Measurements from ENCODE around the gene UPF2. TPM values are rescaled to one million over a fixed set of nuclear protein-coding genes. Genes with fewer than 3 reads are reported as not detected.

UPF2 gene
- total and polyA plus RNA-seq, 10 of the 15 experiments (the other 5 are each of a cell fraction or from before 2014, with no cell fraction given) = 21.0 to 44.4 (median 25.9) TPM

GRCh38 chr10:11881030-11881476, 161.6 kb downstream of the UPF2 start (continued):
- no peak for TF ChIP-seq E2F8 (IDR thresholded peaks at IDR 0.05; ENCODE audit: low read depth, partially characterized antibody)

GRCh38 chr10:11880151-11881029, 162.2 kb downstream of the UPF2 start:
- FAIRE-seq (no peak), DNase-seq (ENCODE audit: low read depth, low spot score) (no peak), ATAC-seq (no peak)
- ChIA-PET SMC1A (ENCODE audit: uncharacterized antibody, unreplicated experiment) (interaction anchor here (0.6 kb wide), 1 partner anchor 748 kb away, joined by 3 read pairs; no protein-coding TSS in a partner anchor), RAD21 (ENCODE audit: unreplicated experiment) (no interaction called here), CTCF (interaction anchor here (0.7 kb wide), 1 partner anchor 722 kb away, joined by 3 read pairs; no protein-coding TSS in a partner anchor), POLR2A (interaction anchor here (0.6 kb wide), 1 partner anchor 849 kb away, joined by 10 read pairs; no protein-coding TSS in a partner anchor)
- intact Hi-C loops (cut with micrococcal nuclease; ENCODE audit: unreplicated experiment) (no loop called here), in situ Hi-C loops (cut with MboI) (no loop called here)
- Histone ChIP-seq H4K20me1 (ENCODE audit: control insufficient read depth, insufficient read depth) (no peaks in the 10 kb centered on the region), H2AFZ (ENCODE audit: control insufficient read depth, low read depth, low read length) (no peak overlapping the region), H3K79me2 (ENCODE audit: control insufficient read depth, insufficient read depth, low read length) (no peaks in the 10 kb centered on the region), H3K9ac (ENCODE audit: control insufficient read depth, insufficient read depth, low read length) (no peak overlapping the region), H3K36me3 (ENCODE audit: control insufficient read depth in 2 of 2, insufficient read depth in 2 of 2, low read length in 1 of 2) (no peaks in the 10 kb centered on the region), H3K27me3 (replicated peaks in 1 of 2; ENCODE audit: control insufficient read depth in 2 of 2, insufficient read depth in 2 of 2, low read length in 1 of 2) (no peaks in the 10 kb centered on the region), H3K9me3 (replicated peaks; ENCODE audit: control insufficient read depth, insufficient read depth, low read length) (no peaks in the 10 kb centered on the region), H3K27ac (ENCODE audit: control insufficient read depth, insufficient read depth) (no peak overlapping the region), H3K4me2 (ENCODE audit: control insufficient read depth, insufficient read depth) (no peak overlapping the region), H3K4me1 (ENCODE audit: control insufficient read depth, insufficient read depth, low read length) (no peaks in the 10 kb centered on the region; the same call in 1 of the 2 replicates), H3K4me3 (no peak overlapping the region)
- no TSS peak for BruUV-seq (replicated peaks)
- WGBS (ENCODE audit: insufficient coverage, insufficient replicate concordance, low lambda C conversion rate, missing lambda C conversion rate) = 69% methylated on average over 31 of the region's 32 CpGs
- TF ChIP-seq CREM (IDR thresholded peaks at IDR 0.05; ENCODE audit: low read depth) (no peak), IRF5 (IDR thresholded peaks at IDR 0.05; ENCODE audit: borderline replicate concordance) (no peak), BCLAF1 (IDR thresholded peaks at IDR 0.05) (no peak), EGR1 (IDR thresholded peaks at IDR 0.05; ENCODE audit: borderline replicate concordance in 1 of 2, low read depth in 2 of 2, low read length in 2 of 2) (no peak), NR2F1 (conservative IDR thresholded peaks at IDR 0.05) (no peak), GATAD2B (conservative IDR thresholded peaks at IDR 0.05; ENCODE audit: low read depth) (no peak), REST (IDR thresholded peaks at IDR 0.05; ENCODE audit: low read depth, low read length) (no peak), NR2C2 (IDR thresholded peaks at IDR 0.05; ENCODE audit: borderline replicate concordance, control insufficient read depth, insufficient read length, low read depth) (no peak)

All from GM12878 (cell line).